GM19463 (cell line): ENCODE data around the gene TMEM229A.
"Not testable (repeated sequence)": the region's sequence is repeated elsewhere in the genome, so short reads cannot be mapped to it uniquely, and the experiment has no call there.

Experiments
- ATAC-seq: cut with Tn5 transposase; IDR thresholded peaks from one replicate; pipeline ENCODE4 v1.9.1; 2021; ENCODE audit warnings: mild to moderate bottlenecking, moderate library complexity; ENCODE audit not compliant: unreplicated experiment

TMEM229A gene

DNA sequence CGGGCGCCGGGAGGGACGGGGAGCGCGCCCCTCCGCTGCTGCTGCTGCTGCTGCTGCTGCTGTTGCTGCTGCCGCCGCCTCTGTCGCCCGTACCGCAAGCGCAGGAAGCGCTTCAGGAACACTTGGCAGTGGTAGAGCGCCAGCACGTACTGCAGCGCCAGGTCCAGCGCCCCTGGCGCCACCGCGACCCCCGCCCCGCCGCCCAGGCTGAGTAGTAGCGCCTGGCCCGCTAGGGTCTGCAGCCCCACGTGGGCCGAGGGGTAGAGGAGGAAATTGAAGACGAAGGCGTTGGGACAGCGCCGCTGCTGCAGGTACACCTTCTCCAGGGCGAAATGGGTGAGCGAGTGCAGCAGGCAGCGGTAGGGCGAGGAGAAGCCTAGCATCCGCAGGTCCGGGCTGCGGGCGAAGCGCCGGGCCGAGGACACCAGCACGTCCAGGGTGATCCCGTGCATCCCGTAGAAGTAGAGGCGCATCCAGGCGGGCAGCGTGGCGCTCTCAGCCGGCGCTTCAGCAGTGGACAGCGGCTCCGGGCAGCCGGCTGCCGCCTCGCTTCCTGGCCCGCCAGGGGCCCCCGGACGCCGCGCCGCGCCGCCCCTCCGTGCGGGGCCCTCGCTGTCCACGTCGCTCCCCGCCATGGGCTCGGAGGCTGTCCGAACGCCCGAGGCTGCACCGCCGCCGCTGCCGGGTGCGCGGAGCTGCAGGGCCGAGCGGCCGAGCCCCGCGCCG lies at the start of gene TMEM229A:
TMEM229A (minus strand) TSS at position 699 of the 726 bp plus-strand sequence; CDS start at position 635, 64 bp downstream.
- ATAC-seq = peak; percentile 52

DNA sequence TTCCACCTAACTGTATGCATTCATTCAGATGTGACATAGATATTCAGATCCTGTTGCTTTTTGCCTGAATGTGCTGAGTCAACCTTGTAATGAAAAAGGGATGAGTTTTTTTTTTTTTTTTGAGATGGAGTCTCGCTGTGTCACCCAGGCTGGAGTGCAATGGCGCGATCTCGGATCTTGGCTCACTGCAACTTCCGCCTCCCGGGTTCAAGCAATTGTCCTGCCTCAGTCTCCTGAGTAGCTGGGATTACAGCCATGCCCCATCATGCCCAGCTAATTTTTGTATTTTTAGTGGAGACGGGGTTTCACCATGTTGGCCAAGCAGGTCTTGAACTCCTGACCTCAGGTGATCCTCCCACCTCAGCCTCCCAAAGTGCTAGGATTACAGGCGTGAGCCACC lies 49.4 kb upstream of the TMEM229A start:
- not testable (repeated sequence) for ATAC-seq

DNA sequence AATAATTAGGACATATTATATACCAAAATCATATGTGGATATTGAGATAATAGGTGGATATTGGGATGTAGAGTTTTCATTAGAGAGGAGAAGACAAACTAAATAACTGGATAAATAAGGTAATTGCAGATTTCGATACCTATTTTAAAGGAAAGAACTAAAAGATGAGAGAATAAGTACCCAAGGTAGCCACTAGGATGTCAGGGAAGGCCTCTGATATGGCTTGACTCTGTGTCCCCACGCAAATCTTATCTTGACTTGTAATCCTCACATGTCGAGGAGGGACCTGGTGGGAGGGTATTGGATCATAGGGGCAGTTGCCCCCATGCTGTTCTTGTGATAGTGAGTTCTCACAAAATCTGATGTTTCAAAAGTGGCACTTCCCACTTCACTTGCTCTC lies 44.7 kb upstream of the TMEM229A start:
- no peak for ATAC-seq

DNA sequence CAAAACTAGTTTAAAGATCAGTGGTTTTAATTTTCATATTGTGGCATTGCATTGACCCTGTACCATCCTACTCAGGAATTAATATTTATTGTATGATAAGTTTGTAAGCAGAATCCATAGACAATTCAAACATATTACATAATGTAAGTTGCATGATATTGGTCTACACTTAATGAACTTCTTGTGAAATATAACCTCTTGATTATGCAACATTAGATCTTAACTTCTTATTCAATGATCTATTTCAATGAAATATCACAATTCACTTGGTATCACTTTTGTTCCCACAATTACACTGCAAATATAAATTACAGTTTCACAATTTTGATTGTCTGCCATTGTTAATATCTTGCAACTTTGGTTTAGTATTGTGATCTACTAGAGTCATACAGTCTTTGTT lies 44.0 kb upstream of the TMEM229A start:
- no peak for ATAC-seq

DNA sequence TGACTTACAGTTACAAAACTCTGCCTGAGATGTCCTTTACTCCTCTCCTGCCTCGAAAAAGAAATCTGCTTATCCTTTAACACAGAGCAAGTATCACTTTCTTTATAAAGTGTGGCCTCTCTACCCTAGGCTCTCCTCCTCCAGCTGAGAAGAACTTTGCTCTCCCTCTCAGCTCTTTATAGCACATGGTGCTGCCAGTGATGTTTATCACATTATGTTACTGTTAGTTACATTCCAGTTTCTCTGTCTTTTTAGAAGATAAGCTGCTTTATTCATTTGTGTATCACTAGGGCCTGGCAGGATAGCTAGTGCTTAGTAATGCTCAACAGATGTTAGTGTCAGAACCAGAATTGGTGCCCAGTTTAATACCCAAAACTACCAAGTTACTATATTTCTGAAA lies 41.1 kb upstream of the TMEM229A start:
- peak; percentile 47 for ATAC-seq

DNA sequence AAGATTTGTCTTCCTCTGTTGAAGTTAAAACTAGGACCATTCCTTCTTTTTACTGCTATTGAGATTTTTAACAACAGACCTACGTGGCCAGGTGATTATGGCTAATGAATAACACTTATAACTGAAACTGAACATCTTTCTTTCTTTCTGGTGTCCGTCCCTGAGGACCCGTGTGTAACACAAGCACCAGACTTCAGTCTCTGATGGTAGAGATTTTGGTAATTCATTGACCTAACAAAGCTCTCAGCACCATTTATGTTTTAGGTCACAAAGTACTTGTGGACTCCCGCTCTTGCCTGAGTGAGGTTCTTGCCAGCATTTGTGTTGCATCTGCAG lies 40.4 kb upstream of the TMEM229A start:
- peak; percentile 74 for ATAC-seq

DNA sequence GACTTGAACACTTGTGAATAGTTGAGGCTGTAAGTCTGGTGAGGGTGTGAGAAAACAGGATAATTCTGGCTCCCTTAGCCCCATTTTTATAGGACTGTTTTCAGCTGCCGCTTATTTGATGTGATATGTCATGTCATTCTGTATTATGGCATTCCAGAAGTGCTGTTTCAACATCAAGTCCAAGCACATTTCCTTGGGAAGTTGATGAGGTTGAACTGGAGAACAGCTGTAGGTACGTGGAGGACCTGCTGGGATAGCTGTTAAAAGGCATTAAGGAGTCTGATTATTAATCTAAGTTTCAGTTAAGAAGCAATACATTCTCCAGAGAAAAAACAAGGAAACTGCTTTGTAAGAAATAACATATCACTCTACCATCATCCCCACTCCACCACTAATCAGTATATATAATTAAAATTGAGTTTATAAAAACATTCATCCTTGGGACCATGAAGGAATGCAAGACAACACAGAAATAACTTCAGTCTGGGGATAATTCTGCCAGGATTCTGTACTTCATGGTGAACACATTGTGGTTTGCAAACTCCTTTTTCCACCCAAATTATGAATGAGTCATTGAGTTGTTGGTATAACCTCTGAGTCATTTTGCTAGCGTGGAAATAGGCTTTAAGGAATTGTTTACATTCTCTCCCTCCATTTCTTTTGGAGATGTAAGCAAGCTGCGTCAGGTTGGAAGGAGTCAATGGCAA lies 39.9 kb upstream of the TMEM229A start:
- ATAC-seq = peak; percentile 24

DNA sequence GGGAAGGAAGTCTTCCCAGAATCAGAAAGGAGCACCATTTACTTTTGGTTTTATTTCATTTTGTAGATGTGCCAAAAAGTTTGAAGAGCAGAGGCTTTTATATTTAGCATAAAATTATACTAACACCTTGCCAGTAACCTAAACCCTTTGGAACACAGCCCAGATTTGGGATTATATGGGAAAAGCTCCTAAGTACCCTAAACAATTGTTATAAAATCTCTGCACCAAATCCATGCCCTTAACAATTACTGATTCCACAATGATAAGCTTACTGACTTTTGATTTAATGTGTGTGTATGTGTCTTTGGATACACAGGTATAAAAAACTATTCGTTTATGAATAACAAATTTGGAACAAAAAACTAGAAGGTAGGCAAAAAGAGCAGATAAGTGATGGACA lies 39.0 kb upstream of the TMEM229A start:
- ATAC-seq = no peak

DNA sequence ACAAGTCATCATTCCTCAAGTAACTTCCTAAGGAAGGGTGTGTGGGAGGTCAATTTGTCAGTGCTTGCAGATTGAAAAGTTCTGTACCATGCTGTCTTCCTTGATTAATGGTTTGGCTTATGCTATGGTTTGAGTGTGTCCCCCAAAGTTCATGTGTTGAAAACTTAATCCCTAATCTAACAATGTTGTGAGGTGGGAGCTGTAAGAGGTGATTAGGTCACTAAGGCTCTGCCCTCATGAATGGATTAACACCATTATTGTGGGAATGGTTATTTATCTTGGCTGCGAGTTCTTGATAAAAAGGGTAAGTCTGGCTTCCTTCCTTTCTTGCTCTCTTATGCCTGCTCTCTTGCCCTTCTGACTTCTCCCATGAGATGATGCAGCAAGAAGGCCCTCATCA lies 29.3 kb upstream of the TMEM229A start:
- ATAC-seq = no peak

DNA sequence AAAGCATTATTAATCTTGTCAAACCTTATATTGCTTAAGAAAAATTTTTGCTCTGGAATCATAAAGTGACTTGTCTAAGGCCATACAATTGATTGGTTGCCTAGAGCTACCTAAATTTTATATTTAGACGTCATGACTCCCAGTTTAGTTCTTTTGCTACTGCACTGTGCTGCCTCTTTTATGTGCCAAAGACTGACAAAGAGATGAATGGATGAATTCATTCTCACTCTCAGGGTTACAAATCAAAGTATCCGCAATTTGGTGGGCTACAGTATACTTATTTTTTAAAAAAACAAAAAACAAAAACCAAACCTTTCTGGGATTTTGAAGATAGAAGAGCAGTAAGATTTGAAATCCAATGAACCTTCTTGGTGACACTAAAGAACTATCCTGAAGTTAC lies 27.7 kb upstream of the TMEM229A start:
- ATAC-seq = no peak

DNA sequence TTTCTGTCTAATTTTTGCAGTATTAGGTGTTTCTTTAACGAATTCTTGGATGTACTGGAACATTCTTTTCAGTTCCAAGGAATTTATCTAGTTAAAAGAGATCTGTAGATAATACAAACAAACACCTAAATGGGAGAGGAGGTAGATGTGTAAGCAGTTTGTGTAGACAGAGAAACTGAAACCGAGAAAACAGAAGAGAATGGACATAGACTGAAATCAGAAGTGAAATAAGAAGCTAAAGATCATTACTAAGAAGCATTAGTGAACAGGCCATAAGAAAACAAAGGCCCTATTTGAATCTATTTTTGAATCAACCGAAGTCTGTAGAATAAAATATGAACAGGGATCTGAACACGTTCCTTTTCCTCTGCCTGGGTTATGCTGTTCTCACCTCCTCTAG lies 26.5 kb upstream of the TMEM229A start:
- peak; percentile 100 for ATAC-seq

DNA sequence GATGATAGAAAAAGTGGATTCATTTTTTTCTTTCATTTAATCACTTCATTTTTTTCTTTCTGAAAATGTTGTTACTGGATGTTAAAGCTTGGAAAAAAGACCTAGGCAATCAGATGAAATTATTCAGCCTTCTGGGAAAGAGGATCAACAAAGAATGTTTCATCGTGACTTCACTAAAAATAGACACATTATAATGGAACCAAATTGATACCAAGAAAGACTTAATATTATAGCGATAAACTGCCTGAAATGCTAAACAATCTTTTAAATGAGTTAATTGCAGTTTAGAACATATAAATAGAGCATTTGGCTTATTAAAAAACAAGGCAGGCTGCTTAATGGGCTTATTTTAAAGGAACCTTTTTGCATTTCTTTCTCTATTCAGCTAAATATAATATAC lies 25.6 kb upstream of the TMEM229A start:
- ATAC-seq = no peak

DNA sequence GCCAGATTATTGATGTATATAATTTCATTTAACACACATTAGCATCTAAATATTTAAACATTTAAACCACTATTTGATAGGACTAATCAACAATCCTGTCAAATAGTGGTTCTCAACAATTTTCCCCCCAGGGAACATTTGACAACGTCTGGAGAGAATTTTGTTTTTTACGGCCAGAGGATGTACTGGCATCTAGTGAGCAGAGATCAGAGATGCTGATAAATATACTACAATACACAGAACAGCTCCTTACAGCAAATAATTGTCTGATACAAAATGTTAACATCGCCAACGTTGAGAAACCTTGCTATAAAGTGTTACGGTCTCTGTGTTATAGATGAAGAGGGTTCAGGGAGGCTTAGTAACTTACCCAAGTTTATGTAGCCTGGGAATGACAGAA lies 25.0 kb upstream of the TMEM229A start:
- ATAC-seq = no peak

DNA sequence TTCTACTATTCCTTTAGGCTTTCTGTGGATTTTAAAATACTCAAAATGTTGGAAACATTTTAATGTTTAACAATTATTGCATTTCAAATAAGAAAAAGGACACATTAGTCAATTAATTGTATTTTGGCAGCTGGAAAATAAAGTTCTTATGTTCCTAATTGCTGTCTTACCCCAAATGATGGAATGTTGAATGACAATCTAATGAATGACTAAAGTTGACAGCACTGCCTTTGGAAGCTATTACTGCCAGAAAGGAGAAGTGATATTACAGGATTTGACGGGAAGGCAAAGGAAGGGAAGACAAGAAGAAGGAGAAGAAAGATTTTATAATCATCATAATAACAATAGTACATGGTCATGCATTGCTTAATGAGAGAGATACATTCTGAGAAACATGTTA lies 23.4 kb upstream of the TMEM229A start:
- no peak for ATAC-seq

DNA sequence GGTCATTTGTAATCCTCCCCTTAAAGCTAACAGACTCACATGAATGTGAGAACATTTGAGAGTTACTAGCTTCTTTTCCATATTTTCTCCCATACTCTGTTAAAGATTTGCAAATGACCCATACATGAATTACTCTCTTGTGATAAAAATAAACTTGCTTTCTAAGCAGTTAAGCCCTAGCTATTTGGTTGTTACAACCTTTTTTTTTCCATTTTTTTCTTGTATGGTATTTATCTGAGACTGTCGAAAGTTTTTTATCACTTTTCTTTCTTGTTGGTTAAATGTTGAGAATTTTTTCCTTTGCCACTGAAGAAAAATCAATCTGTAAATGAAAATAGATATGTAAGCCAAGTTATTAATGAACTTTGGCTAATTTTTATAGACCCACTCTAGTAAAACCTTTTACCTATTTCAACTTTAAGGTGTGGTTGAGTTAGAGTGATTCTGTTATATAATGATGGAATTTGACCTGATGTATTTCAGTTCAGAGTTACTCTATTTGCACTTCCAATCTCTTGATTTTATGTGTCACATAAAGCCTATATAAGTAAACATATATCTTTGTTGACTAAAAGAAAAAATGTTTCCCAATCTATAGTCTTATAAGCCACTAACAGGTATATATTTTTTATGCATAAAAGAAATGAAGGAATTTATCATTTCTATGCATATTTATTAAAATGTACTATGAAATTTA lies 19.0 kb upstream of the TMEM229A start:
- ATAC-seq = no peak

DNA sequence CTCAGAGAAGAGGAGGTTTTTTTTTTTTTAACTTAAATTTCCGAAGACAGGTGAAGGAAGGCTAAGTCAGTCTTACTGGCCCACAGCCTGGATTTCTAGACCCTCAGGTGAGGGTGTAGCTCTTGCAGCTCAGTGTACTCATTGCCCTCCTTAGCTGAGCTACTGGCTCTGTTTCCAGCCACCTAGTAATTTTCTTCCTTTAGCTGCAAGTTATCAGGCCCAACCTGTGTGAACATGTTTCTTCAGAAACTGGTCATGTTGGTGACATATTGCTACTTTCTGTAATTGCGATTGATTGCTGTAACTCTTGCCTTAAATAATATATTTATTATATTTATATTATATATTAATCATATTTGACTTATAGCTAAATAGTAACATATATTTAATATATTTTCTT lies 10.0 kb upstream of the TMEM229A start:
- ATAC-seq = no peak

DNA sequence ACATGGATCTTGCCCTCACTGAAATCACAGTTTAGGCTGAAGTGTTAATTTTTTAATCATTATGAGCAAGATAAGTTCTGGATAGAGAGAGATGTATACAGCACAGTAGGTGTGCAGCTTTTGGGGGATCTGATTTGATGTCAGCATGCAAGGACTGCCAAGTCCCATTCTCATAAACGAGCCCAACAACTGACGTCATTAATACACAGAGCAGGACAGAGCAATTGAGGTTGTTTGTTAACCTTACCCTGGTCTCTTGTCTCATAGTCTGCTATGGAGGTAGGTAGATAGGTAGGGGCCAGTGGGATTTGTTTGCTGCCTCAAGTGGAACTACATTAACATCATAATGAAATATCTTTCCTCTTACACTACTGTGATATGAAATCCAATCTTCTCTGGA lies 8.6 kb upstream of the TMEM229A start:
- no peak for ATAC-seq

DNA sequence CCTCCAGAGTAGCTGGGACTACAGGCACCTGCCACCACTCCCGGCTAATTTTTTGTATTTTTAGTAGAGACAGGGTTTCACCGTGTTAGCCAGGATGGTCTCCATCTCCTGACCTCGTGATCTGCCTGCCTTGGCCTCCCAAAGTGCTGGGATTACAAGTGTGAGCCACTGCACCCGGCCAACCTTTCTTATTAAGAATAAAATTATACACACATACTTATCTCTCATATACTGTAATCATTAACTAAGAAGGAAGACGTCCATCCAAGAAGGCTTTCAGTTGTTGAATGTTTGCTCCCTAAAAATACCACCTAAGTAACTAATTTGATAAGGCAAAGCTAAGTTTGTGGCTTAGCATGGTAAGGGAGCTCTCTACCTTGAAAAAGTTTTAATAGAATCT lies 5.0 kb upstream of the TMEM229A start:
- ATAC-seq = not testable (repeated sequence)

DNA sequence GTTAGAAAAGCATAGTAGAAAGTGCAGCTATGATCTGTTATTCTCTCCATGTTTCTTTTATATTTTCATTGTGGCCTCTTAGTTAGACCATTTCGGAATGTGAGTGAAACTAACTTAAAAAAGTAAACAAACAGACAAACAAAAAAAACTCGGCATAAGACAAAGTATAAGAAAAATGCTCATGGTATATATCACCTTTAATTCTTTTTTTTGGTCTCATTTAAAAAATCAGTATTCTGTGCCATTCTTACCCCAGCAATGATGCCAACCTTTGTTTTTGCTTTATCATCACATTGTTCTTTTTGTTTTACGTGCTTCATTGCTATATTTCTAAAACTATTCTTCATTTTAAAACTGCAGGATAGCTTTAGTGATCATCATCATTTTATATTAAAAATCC lies 2.8 kb upstream of the TMEM229A start:
- ATAC-seq = no peak

DNA sequence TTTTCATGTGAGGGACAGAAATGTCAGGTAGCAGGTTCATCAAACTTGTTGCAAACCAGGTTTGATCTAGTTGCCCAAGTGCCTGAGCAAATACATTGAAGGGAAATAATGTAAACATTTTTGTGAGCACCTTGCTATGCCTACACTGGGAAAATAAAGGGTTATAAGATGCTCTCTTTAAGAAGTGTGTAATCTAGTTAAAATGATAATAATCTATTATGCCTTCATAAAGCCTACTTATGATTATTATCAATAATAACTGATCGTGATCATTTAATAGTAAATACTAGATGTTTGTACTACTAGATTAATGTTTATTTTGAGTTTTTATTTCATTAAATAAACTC lies 1.9 kb upstream of the TMEM229A start:
- no peak for ATAC-seq

DNA sequence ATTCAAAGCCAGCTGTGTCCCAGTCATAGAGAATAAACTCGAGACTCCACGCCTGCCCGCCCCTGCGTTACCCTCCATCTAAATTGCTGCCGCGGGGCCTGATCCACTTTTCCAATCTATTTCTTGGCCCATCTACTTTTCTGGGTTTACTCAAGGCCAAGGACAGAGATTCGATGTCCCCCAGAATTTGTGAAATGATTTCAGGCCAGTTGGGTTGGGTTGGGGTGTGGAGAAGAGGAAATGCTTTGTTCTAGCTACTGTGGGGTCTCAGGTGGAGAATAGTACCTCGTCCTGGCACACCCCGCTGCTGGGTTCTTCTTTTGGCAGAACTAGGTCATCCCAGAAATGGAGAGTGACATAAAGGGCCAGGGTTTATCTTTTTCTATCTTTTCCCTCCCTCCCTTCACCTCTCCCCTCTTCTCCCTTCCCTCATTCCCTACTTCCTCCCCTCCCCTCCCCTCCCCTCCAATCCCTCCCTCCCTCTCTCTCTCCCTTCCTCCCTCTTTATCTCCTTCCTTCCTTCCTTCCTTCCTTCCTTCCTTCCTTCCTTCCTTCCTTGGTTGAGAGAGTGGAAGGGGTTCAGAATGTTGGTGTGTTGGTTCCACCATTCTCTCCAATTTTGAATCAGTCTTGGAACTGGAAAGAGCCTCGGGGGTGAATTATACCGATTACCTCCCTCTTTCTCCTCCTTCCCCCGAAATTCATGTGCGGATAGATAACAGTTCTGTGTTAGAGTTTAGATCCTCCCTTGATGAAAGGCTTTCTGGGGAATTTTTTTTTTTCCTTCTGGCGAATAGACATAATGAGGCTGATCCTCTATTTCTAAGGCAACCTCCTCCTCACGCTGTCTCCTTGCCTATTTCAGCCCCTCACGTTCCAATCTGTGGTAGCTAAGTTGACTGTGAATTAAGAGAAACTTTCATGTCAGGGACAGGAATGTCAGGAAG lies 1.2 kb upstream of the TMEM229A start:
- no peak for ATAC-seq
